ENCODE results near the gene CREBBP. TPM values are rescaled to one million over a fixed set of nuclear protein-coding genes. Genes with fewer than 3 reads are reported as not detected.

Gene CREBBP
- total RNA-seq, 1 donor from 2014 or later = 33.5 TPM

DNA sequence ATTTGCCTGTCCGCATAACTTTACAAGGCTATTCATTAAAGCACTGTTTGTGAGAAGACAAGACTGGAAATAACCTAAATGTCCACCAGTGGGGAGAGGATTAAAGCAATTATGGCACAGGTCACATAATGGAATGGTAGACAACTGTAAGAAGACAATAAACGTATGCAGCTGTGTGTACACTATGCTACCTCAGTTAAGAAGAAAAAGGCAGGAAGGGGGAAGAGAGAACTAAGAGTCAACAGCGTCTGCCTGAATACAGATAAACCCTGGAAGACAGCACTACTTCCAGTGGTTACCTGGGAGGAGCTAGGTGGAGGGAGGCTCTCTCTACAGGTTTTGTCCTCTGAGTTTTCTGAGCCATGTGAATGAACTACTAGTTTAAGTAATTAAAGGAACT lies 15.3 kb downstream of the CREBBP start:
- H3K27ac ChIP-seq (replicated peaks) = no peak overlapping the region
- H3K36me3 ChIP-seq = no peaks in the 10 kb centered on the region
- H3K27me3 ChIP-seq (ENCODE audit: low read depth) = no peaks in the 10 kb centered on the region
- DNase-seq = no peak
- H3K4me3 ChIP-seq = no peak overlapping the region
- TF ChIP-seq, protein P1, sequence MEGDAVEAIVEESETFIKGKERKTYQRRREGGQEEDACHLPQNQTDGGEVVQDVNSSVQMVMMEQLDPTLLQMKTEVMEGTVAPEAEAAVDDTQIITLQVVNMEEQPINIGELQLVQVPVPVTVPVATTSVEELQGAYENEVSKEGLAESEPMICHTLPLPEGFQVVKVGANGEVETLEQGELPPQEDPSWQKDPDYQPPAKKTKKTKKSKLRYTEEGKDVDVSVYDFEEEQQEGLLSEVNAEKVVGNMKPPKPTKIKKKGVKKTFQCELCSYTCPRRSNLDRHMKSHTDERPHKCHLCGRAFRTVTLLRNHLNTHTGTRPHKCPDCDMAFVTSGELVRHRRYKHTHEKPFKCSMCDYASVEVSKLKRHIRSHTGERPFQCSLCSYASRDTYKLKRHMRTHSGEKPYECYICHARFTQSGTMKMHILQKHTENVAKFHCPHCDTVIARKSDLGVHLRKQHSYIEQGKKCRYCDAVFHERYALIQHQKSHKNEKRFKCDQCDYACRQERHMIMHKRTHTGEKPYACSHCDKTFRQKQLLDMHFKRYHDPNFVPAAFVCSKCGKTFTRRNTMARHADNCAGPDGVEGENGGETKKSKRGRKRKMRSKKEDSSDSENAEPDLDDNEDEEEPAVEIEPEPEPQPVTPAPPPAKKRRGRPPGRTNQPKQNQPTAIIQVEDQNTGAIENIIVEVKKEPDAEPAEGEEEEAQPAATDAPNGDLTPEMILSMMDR (IDR thresholded peaks at IDR 0.05; ENCODE audit: borderline replicate concordance) = no peak
- H3K9me3 ChIP-seq (replicated peaks) = no peaks in the 10 kb centered on the region
- intact Hi-C loops (cut with micrococcal nuclease) = no loop called here
- H3K4me1 ChIP-seq = peaks cover 98% of the 10 kb centered on the region

GRCh38 chr16:3864562-3864961 lies 16.0 kb downstream of the CREBBP start:
- Histone ChIP-seq H3K4me3 (no peak overlapping the region), H3K4me1 (peaks cover 98% of the 10 kb centered on the region), H3K36me3 (no peaks in the 10 kb centered on the region), H3K27ac (replicated peaks) (no peak overlapping the region), H3K9me3 (replicated peaks) (no peaks in the 10 kb centered on the region), H3K27me3 (ENCODE audit: low read depth) (no peaks in the 10 kb centered on the region)
- intact Hi-C loops (cut with micrococcal nuclease) = no loop called here
- TF ChIP-seq, protein P1 (IDR thresholded peaks at IDR 0.05; ENCODE audit: borderline replicate concordance) = no peak
- no peak for DNase-seq

DNA sequence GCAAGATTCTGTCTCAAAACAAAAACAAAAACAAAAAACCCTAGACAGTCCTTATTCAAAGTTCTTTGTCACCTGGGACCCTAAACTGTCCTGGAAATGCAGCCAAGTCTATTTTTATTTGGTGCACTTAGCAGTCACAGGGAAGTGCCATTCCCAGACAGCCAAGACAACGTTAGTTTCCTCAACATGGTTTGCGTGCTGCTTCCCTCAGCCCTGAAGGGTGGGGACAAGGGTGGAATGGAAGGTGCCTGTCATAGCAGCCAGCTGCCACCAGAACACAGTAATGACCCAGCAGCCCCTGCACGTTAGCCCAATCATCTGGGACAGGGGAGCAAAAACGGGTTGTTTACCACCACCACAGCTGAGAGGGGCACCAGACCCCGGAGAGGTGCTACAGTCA lies 16.9 kb downstream of the CREBBP start:
- Histone ChIP-seq H3K4me1 (peaks cover 99% of the 10 kb centered on the region), H3K9me3 (replicated peaks) (no peaks in the 10 kb centered on the region), H3K27me3 (ENCODE audit: low read depth) (no peaks in the 10 kb centered on the region), H3K4me3 (peak overlapping the region; percentile 24), H3K27ac (replicated peaks) (peak overlapping the region; percentile 40), H3K36me3 (no peaks in the 10 kb centered on the region)
- intact Hi-C loops (cut with micrococcal nuclease) = no loop called here
- no peak for DNase-seq
- TF ChIP-seq, protein P1 (IDR thresholded peaks at IDR 0.05; ENCODE audit: borderline replicate concordance) = peak; percentile 37

DNA sequence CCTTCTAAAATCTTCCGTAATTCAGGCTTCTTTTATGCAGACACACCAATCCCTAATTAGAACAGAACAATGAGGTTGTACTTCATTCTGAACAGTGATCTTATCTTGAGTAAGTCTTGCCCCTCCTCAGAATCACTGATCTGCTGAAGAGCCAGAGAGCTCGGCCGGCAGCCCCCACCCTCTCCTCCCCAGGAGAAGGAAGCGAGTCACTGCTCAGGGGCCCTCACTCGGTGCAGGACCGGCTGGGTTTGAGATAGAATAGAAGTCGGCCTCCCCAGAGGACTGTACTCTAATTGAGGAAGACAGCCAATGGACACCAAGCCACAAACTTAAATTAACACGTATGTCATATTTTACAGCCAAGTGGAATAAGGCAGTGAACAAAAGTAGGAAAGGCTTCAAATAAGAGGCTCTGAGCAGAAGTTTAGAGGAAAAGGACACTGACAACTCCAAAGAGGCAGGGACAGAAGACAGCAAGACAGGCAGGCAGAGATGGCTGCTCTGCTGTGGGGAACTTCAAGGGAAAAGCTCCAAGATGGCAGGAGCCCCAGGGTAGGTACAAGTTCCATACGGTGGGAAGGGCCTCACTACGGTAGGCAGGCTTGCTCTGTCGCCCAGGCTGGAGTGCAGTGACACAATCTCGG lies 18.6 kb downstream of the CREBBP start:
- peak overlapping the region; percentile 22 for H3K4me3 ChIP-seq
- H3K9me3 ChIP-seq (replicated peaks) = no peaks in the 10 kb centered on the region
- TF ChIP-seq, protein P1 (IDR thresholded peaks at IDR 0.05; ENCODE audit: borderline replicate concordance) = no peak
- peak overlapping the region; percentile 41 for H3K27ac ChIP-seq (replicated peaks)
- H3K27me3 ChIP-seq (ENCODE audit: low read depth) = no peaks in the 10 kb centered on the region
- peaks cover 100% of the 10 kb centered on the region for H3K4me1 ChIP-seq
- no peak for DNase-seq
- H3K36me3 ChIP-seq = no peaks in the 10 kb centered on the region
- intact Hi-C loops (cut with micrococcal nuclease) = no loop called here

DNA sequence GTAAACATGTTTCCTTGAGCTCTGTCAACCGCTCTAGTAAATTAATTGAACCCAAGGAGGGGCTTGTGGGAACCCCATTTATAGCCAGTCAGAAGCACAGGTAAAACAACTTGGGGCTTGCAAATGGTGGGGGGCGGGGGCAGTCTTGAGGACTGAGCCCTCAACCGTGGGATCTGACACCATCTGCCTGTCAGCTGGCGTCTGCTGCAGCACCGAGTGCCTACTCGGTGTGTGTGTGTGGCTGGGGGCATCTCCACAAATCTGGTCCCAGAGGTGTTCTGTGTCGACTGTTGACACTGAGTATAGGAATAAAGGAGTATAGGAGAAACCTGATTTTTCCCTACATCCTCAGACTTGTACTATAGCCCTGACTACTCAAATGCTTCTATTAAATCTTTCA lies 20.6 kb downstream of the CREBBP start:
- no peaks in the 10 kb centered on the region for H3K9me3 ChIP-seq (replicated peaks)
- no peaks in the 10 kb centered on the region for H3K27me3 ChIP-seq (ENCODE audit: low read depth)
- H3K4me3 ChIP-seq = no peak overlapping the region
- peaks cover 100% of the 10 kb centered on the region for H3K4me1 ChIP-seq
- no peaks in the 10 kb centered on the region for H3K36me3 ChIP-seq
- TF ChIP-seq, protein P1 (IDR thresholded peaks at IDR 0.05; ENCODE audit: borderline replicate concordance) = no peak
- H3K27ac ChIP-seq (replicated peaks) = no peak overlapping the region
- no peak for DNase-seq
- intact Hi-C loops (cut with micrococcal nuclease) = no loop called here

All from left ventricle myocardium inferior (tissue), 1 donor.